ENCODE measurements around the gene PDE3A. TPM values are rescaled to one million over a fixed set of nuclear protein-coding genes. Genes with fewer than 3 reads are reported as not detected.
"Not testable (repeated sequence)": the region's sequence is repeated elsewhere in the genome, so short reads cannot be mapped to it uniquely, and the experiment has no call there.

The PDE3A gene
- total RNA-seq, 1 experiment from 2014 or later = 2.8 TPM

GRCh38 chr12:20547816-20548575 lies 179.7 kb downstream of the PDE3A start:
- TF ChIP-seq ZNF138 (CRISPR knock-in tag; conservative IDR thresholded peaks at IDR 0.05) = no peak
- TF ChIP-seq ZNF121 (CRISPR knock-in tag; IDR thresholded peaks at IDR 0.05) = no peak
- no peak for TF ChIP-seq SMAD3 (CRISPR knock-in tag; IDR thresholded peaks at IDR 0.05; ENCODE audit: borderline replicate concordance)
- no peak for TF ChIP-seq CBFB (CRISPR knock-in tag; IDR thresholded peaks at IDR 0.05; ENCODE audit: low read depth)
- TF ChIP-seq, protein P1, sequence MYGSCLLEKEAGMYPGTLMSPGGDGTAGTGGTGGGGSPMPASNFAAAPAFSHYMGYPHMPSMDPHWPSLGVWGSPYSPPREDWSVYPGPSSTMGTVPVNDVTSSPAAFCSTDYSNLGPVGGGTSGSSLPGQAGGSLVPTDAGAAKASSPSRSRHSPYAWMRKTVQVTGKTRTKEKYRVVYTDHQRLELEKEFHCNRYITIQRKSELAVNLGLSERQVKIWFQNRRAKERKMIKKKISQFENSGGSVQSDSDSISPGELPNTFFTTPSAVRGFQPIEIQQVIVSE (CRISPR knock-in tag; IDR thresholded peaks at IDR 0.05; ENCODE audit: borderline replicate concordance) = no peak
- Mint-ChIP-seq H3K4me1 (no peaks in the 10 kb centered on the region), H3K27me3 (ENCODE audit: low read depth) (no peaks in the 10 kb centered on the region), H3K36me3 (0 out of 2 replicates have a peak, but pooled peaks cover 3% of the 10 kb centered on the region), H3K4me3 (no peak overlapping the region), H3K27ac (no peak overlapping the region), H3K9me3 (peaks cover 3% of the 10 kb centered on the region; the same call in 1 of the 2 replicates)
- ATAC-seq = no peak
- ChIA-PET CTCF (interaction anchor here (0.7 to 1.6 kb wide), 5 partner anchors 12 to 179 kb away, joined by 4 to 11 read pairs (median 4); partner anchors contain the start of gene PDE3A), POLR2A (no interaction called here)
- no peak for DNase-seq (ENCODE audit: low spot score)

DNA sequence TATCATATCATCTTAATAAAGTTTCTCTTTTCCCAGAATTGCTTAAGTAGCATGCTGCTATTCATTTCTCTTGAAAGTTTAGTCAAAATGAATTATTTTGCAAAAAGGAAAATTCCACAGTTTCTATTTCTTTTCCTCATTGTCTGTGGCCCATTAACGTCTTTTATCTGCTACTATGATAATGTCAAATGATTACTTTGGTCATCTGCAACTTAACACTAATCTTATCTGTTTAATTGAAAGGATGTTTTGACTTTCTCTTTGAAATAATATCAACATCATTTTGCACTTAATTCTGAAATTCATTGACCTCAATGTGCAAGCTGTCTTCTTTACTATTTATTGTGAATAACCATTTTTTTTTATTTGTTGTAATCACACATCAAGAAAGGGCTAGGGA lies 180.3 kb downstream of the PDE3A start:
- H3K27me3 Mint-ChIP-seq (ENCODE audit: low read depth) = no peaks in the 10 kb centered on the region

DNA sequence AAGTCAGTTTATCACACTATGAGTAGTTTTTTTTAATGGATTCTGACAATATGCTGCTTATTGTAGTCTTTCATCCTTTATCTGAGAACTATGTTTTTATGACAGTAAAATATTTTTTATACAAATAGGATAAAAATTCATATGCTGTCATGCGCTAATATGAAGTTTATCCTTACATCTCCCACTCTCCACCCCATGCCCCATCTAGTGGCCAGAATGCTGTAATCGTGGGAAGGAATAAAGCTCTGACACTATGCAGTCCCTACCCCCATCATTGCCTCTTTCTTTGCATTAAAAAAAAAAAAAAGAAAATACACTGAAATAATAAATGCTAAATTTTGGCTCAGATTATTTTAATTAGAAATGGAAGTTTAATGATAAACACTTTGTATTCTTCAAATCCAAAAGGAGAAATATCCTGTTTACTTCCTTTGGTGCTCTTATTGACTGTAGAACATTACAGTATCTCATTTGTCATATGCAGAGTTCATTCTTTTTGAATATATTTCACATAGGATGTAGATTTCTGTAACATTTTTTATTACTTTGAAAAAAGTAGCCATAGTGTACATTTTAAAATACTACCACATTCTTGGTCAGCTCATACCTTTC lies 180.9 kb downstream of the PDE3A start:
- TF ChIP-seq RORB (CRISPR knock-in tag; IDR thresholded peaks at IDR 0.05) (no peak), CTCF (IDR thresholded peaks at IDR 0.05) (peak; percentile 31)
- no peaks in the 10 kb centered on the region for H3K4me1 Mint-ChIP-seq
- DNase-seq (ENCODE audit: low spot score) (peak; percentile 33), ATAC-seq (peak; percentile 87)
- CTCF ChIA-PET = interaction anchor here (0.5 to 1.6 kb wide), 22 partner anchors 9 to 248 kb away, joined by 3 to 11 read pairs (median 3); partner anchors contain the start of gene PDE3A
- peaks cover 3% of the 10 kb centered on the region; the same call in 1 of the 2 replicates for H3K9me3 Mint-ChIP-seq
- H3K36me3 Mint-ChIP-seq = 0 out of 2 replicates have a peak, but pooled peaks cover 3% of the 10 kb centered on the region
- H3K27me3 Mint-ChIP-seq (ENCODE audit: low read depth) = no peaks in the 10 kb centered on the region
- no peak overlapping the region for H3K27ac Mint-ChIP-seq
- POLR2A ChIA-PET = no interaction called here
- no peak overlapping the region for H3K4me3 Mint-ChIP-seq

More for the DNA sequence above, 180.3 kb downstream of the PDE3A start:
- Mint-ChIP-seq H3K4me3 (no peak overlapping the region), H3K4me1 (no peaks in the 10 kb centered on the region), H3K27ac (no peak overlapping the region), H3K9me3 (peaks cover 3% of the 10 kb centered on the region; the same call in 1 of the 2 replicates), H3K36me3 (0 out of 2 replicates have a peak, but pooled peaks cover 3% of the 10 kb centered on the region)
- CTCF ChIA-PET = interaction anchor here (0.7 to 1.6 kb wide), 10 partner anchors 8 to 180 kb away, joined by 3 to 11 read pairs (median 4); partner anchors contain the start of gene PDE3A
- TF ChIP-seq, protein P2, sequence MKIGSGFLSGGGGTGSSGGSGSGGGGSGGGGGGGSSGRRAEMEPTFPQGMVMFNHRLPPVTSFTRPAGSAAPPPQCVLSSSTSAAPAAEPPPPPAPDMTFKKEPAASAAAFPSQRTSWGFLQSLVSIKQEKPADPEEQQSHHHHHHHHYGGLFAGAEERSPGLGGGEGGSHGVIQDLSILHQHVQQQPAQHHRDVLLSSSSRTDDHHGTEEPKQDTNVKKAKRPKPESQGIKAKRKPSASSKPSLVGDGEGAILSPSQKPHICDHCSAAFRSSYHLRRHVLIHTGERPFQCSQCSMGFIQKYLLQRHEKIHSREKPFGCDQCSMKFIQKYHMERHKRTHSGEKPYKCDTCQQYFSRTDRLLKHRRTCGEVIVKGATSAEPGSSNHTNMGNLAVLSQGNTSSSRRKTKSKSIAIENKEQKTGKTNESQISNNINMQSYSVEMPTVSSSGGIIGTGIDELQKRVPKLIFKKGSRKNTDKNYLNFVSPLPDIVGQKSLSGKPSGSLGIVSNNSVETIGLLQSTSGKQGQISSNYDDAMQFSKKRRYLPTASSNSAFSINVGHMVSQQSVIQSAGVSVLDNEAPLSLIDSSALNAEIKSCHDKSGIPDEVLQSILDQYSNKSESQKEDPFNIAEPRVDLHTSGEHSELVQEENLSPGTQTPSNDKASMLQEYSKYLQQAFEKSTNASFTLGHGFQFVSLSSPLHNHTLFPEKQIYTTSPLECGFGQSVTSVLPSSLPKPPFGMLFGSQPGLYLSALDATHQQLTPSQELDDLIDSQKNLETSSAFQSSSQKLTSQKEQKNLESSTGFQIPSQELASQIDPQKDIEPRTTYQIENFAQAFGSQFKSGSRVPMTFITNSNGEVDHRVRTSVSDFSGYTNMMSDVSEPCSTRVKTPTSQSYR (CRISPR knock-in tag; IDR thresholded peaks at IDR 0.05) = no peak
- no peak for TF ChIP-seq FOXP1 (CRISPR knock-in tag; IDR thresholded peaks at IDR 0.05; ENCODE audit: borderline replicate concordance)
- TF ChIP-seq EMX1 (CRISPR knock-in tag; IDR thresholded peaks at IDR 0.05) = no peak
- no peak for TF ChIP-seq NR2C2 (CRISPR knock-in tag; IDR thresholded peaks at IDR 0.05)
- no peak for ATAC-seq
- DNase-seq (ENCODE audit: low spot score) = no peak
- POLR2A ChIA-PET = no interaction called here

GRCh38 chr12:20551742-20552442 lies 183.6 kb downstream of the PDE3A start:
- H3K4me1 Mint-ChIP-seq; H3K9me3 Mint-ChIP-seq; ATAC-seq; H3K27ac Mint-ChIP-seq; H3K27me3 Mint-ChIP-seq (ENCODE audit: low read depth); POLR2A ChIA-PET; H3K36me3 Mint-ChIP-seq; H3K4me3 Mint-ChIP-seq; DNase-seq (ENCODE audit: low spot score); CTCF ChIA-PET: not testable (repeated sequence)

GRCh38 chr12:20552586-20552985 lies 184.2 kb downstream of the PDE3A start:
- H3K36me3 Mint-ChIP-seq; H3K4me3 Mint-ChIP-seq; DNase-seq (ENCODE audit: low spot score); H3K4me1 Mint-ChIP-seq; ATAC-seq; H3K9me3 Mint-ChIP-seq; CTCF ChIA-PET; H3K27ac Mint-ChIP-seq; H3K27me3 Mint-ChIP-seq (ENCODE audit: low read depth); POLR2A ChIA-PET: not testable (repeated sequence)
